GM18873 (cell line): ENCODE results near the gene SYNGR1.
"Not testable (repeated sequence)": the region's sequence is repeated elsewhere in the genome, so short reads cannot be mapped to it uniquely, and the experiment has no call there.

ENCODE experiments used
- ATAC-seq: cut with Tn5 transposase; IDR thresholded peaks from one replicate; pipeline ENCODE4 v1.9.1; 2021; ENCODE audit warnings: mild to moderate bottlenecking, moderate library complexity, moderate number of reproducible peaks; ENCODE audit not compliant: unreplicated experiment, low FRiP score

SYNGR1 gene

GRCh38 chr22:39349506-39349966, 255 bp upstream of the SYNGR1 start:
- ATAC-seq: no peak

- ATAC-seq: no peak
These were observed 1.2 kb downstream of the SYNGR1 start for GRCh38 chr22:39350757-39351688.

- no peak for ATAC-seq
These were observed 2.0 kb downstream of the SYNGR1 start for GRCh38 chr22:39351689-39352214.

- ATAC-seq: no peak
These were observed 2.6 kb downstream of the SYNGR1 start for GRCh38 chr22:39352306-39352891.

GRCh38 chr22:39353346-39353745, 3.6 kb downstream of the SYNGR1 start:
- ATAC-seq: no peak

- ATAC-seq: no peak
These were observed 5.3 kb downstream of the SYNGR1 start for GRCh38 chr22:39355080-39355479.

GRCh38 chr22:39355805-39356204, 6.0 kb downstream of the SYNGR1 start:
- ATAC-seq: not testable (repeated sequence)

GRCh38 chr22:39356464-39356863, 6.7 kb downstream of the SYNGR1 start:
- no peak for ATAC-seq

- not testable (repeated sequence) for ATAC-seq
These were observed 7.6 kb downstream of the SYNGR1 start for GRCh38 chr22:39357110-39358108.

GRCh38 chr22:39358197-39358596, 8.4 kb downstream of the SYNGR1 start:
- not testable (repeated sequence) for ATAC-seq

- no peak for ATAC-seq
These were observed 9.9 kb downstream of the SYNGR1 start for GRCh38 chr22:39359659-39360195.

- no peak for ATAC-seq
These were observed 10.5 kb downstream of the SYNGR1 start for GRCh38 chr22:39360242-39360641.

- ATAC-seq: no peak
These were observed 11.1 kb downstream of the SYNGR1 start for GRCh38 chr22:39360674-39361413.

- ATAC-seq: no peak
These were observed 11.7 kb downstream of the SYNGR1 start for GRCh38 chr22:39361496-39361895.

- no peak for ATAC-seq
These were observed 12.5 kb downstream of the SYNGR1 start for GRCh38 chr22:39362271-39362670.

- no peak for ATAC-seq
These were observed 13.1 kb downstream of the SYNGR1 start for GRCh38 chr22:39362932-39363331.

- ATAC-seq: no peak
These were observed 14.1 kb downstream of the SYNGR1 start for GRCh38 chr22:39363751-39364515.

- no peak for ATAC-seq
These were observed 15.1 kb downstream of the SYNGR1 start for GRCh38 chr22:39364714-39365491.
